ENCODE measurements around the gene LRP5. TPM values are rescaled to one million over a fixed set of nuclear protein-coding genes. Genes with fewer than 3 reads are reported as not detected.

The LRP5 gene
- total RNA-seq, 1 experiment from 2014 or later, result 32.8 TPM

DNA sequence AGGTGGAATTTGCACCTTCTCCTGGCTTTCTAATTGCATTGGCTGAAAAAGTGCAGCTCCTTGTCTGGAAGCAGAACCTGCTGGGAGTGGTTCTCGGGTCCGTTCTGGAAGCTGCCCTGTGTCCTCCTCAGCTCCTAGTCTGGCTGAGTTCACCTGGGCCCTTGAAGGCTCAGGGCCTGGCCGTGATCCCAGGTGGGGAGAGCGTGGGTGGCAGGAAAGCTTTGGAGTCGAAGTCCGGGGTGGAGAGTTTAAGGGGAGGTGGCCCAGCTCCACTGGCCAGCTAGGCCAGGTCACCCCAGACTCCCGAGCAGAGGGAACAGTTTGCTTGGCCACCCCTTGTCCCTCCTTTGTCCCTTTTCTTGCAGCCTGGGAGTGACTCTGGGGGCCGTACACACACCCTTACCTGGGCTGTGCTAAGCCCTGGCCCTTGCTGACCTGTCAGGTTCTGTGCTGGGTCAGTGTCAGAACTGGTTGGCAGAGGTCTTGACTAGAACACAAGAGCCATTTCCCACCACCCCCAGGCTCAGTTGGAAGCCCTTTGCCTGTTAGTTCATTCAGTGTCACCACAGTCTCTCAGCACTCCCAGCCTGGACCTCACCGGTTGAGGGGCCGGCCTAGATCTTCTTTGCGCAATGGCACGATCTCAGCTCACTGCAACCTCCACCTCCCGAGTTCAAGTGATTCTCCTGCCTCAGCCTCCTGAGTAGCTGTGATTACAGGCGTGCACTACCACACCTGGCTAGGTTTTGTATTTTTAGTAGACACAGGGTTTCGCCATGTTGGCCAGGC lies 37.3 kb downstream of the LRP5 start:
- H3K27ac Mint-ChIP-seq (ENCODE audit: low read depth, unreplicated experiment), result no peak overlapping the region
- ChIA-PET CTCF (no interaction called here), POLR2A (no interaction called here)
- peaks cover 27% of the 10 kb centered on the region for H3K4me1 Mint-ChIP-seq (ENCODE audit: insufficient read depth, unreplicated experiment)
- no peak for DNase-seq (ENCODE audit: unreplicated experiment)
- TF ChIP-seq CTCF (IDR thresholded peaks at IDR 0.05; ENCODE audit: unreplicated experiment), result no peak
- BruUV-seq (replicated peaks), result no TSS peak
- intact Hi-C loops (cut with micrococcal nuclease), result no loop called here
- H3K36me3 Mint-ChIP-seq (ENCODE audit: insufficient read depth, unreplicated experiment), result peaks cover 12% of the 10 kb centered on the region
- no peaks in the 10 kb centered on the region for H3K27me3 Mint-ChIP-seq (ENCODE audit: insufficient read depth, unreplicated experiment)
- no peak overlapping the region for H3K4me3 Mint-ChIP-seq (ENCODE audit: unreplicated experiment)
- no peaks in the 10 kb centered on the region for H3K9me3 Mint-ChIP-seq (ENCODE audit: unreplicated experiment)

DNA sequence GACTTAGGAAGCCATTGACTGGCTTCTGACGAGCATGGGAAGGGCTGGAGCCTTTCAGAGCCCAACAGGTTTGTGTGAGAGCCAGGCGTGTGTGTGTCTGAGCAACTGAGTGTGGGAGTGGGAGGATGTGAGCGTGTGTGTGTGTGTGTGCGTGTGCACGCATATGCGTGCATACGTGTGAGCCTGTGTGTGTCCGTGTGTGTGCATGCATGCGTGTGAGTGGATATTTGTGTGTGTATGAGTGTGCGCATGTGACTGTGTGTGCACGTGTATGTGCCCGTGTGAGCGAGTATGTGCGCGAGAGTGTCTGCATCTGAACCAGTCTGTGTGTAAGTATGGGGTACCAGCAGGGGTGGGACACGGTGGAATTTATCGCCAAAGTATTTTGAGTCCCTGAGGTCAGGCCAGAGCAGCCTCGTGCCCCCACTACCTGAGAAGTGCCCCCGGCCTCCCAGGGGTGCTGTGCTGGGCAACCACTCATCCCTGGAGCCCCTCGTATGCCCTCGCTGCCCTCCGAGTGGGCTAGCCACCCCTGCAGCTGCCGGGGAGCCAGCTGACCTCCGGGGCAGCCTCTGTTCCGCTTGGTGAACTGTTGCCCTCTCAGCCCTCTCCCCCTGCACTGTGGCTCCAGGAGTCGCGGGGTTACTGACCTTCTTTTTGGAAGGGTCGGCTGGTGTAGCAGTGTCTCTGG lies 38.5 kb downstream of the LRP5 start:
- peak overlapping the region; percentile 28 for H3K27ac Mint-ChIP-seq (ENCODE audit: low read depth, unreplicated experiment)
- ChIA-PET CTCF (no interaction called here), POLR2A (interaction anchor here (1.8 kb wide), 1 partner anchor 37 kb away, joined by 4 read pairs; no protein-coding TSS in a partner anchor)
- no peaks in the 10 kb centered on the region for H3K27me3 Mint-ChIP-seq (ENCODE audit: insufficient read depth, unreplicated experiment)
- intact Hi-C loops (cut with micrococcal nuclease), result no loop called here
- H3K36me3 Mint-ChIP-seq (ENCODE audit: insufficient read depth, unreplicated experiment), result peaks cover 12% of the 10 kb centered on the region
- no peak overlapping the region for H3K4me3 Mint-ChIP-seq (ENCODE audit: unreplicated experiment)
- DNase-seq (ENCODE audit: unreplicated experiment), result no peak
- H3K4me1 Mint-ChIP-seq (ENCODE audit: insufficient read depth, unreplicated experiment), result peaks cover 27% of the 10 kb centered on the region
- H3K9me3 Mint-ChIP-seq (ENCODE audit: unreplicated experiment), result no peaks in the 10 kb centered on the region
- TF ChIP-seq CTCF (IDR thresholded peaks at IDR 0.05; ENCODE audit: unreplicated experiment), result no peak
- no TSS peak for BruUV-seq (replicated peaks)

GRCh38 chr11:68351450-68352275 lies 39.3 kb downstream of the LRP5 start:
- DNase-seq (ENCODE audit: unreplicated experiment), result no peak
- no TSS peak for BruUV-seq (replicated peaks)
- Mint-ChIP-seq H3K4me3 (ENCODE audit: unreplicated experiment) (no peak overlapping the region), H3K27ac (ENCODE audit: low read depth, unreplicated experiment) (no peak overlapping the region), H3K27me3 (ENCODE audit: insufficient read depth, unreplicated experiment) (no peaks in the 10 kb centered on the region), H3K9me3 (ENCODE audit: unreplicated experiment) (no peaks in the 10 kb centered on the region), H3K36me3 (ENCODE audit: insufficient read depth, unreplicated experiment) (peaks cover 11% of the 10 kb centered on the region), H3K4me1 (ENCODE audit: insufficient read depth, unreplicated experiment) (peaks cover 24% of the 10 kb centered on the region)
- CTCF ChIA-PET, result interaction anchor here (1.0 kb wide), 1 partner anchor 81 kb away, joined by 5 read pairs; no protein-coding TSS in a partner anchor
- intact Hi-C loops (cut with micrococcal nuclease), result no loop called here
- no peak for TF ChIP-seq CTCF (IDR thresholded peaks at IDR 0.05; ENCODE audit: unreplicated experiment)
- POLR2A ChIA-PET, result interaction anchor here (1.8 kb wide), 2 partner anchors 14 to 38 kb away, joined by 4 to 8 read pairs; no protein-coding TSS in a partner anchor

Measured in MCF 10A (cell line).